A673 (cell line): ENCODE data around the gene STAB1. TPM values are rescaled to one million over a fixed set of nuclear protein-coding genes. Genes with fewer than 3 reads are reported as not detected.

Experiments used
- BruUV-seq: library from RNA; stranded (reverse); fragments of 400-500 nt; replicated peaks from 2 replicates; lab custom pipeline; 2021; lab: Mats Ljungman, UMichigan
- CTCF ChIA-PET: fragments of 300-600 bp; sonication (Branson Sonifier 250); formaldehyde crosslinking; loops from one replicate; lab custom pipeline; 2022; ENCODE audit warnings: antibody characterized with exemption; lab: Charles Lee
- POLR2A ChIA-PET: fragments of 300-600 bp; sonication (Branson Sonifier 250); formaldehyde crosslinking; loops from one replicate; lab custom pipeline; 2022; ENCODE audit warnings: antibody characterized with exemption; ENCODE audit not compliant: low non-redundant PET; lab: Charles Lee
- DNase-seq: peaks from one replicate; pipeline ENCODE4 v3.0.0-alpha.2; 2015; ENCODE audit warnings: low spot score
- H3K27ac ChIP-seq: fragments of 200-600 bp; sonication (generic); 2 replicates; pipeline ENCODE4 v1.5.1; 2016; ENCODE audit warnings: mixed run types, low read depth, mild to moderate bottlenecking, mixed read lengths, antibody characterized with exemption, low read length; ENCODE audit not compliant: poor library complexity, severe bottlenecking
- H3K27me3 ChIP-seq: fragments of 200-600 bp; sonication (generic); replicated peaks from 2 replicates; pipeline ENCODE4 v1.6.1; 2017; ENCODE audit warnings: mixed run types, low read depth, mild to moderate bottlenecking, mixed read lengths, antibody characterized with exemption, low read length; ENCODE audit not compliant: insufficient read depth, poor library complexity
- H3K36me3 ChIP-seq: fragments of 200-600 bp; sonication (generic); 2 replicates; pipeline ENCODE4 v1.6.1; 2016; ENCODE audit warnings: mixed run types, mild to moderate bottlenecking, mixed read lengths, antibody characterized with exemption, low read length; ENCODE audit not compliant: insufficient read depth, poor library complexity, severe bottlenecking
- H3K4me1 ChIP-seq: fragments of 200-600 bp; sonication (generic); 2 replicates; pipeline ENCODE4 v1.6.1; 2017; ENCODE audit warnings: mixed run types, mild to moderate bottlenecking, mixed read lengths, antibody characterized with exemption, low read length; ENCODE audit not compliant: insufficient read depth, poor library complexity, severe bottlenecking
- H3K4me3 ChIP-seq: fragments of 200-600 bp; sonication (generic); 2 replicates; pipeline ENCODE4 v1.5.1; 2016; ENCODE audit warnings: low read depth, mixed run types, mild to moderate bottlenecking, mixed read lengths, low read length; ENCODE audit not compliant: poor library complexity, severe bottlenecking
- H3K9me3 ChIP-seq: fragments of 200-600 bp; sonication (generic); 2 replicates; pipeline ENCODE4 v1.6.1; 2016; ENCODE audit warnings: mixed run types, low read depth, mild to moderate bottlenecking, mixed read lengths, antibody characterized with exemption, low read length; ENCODE audit not compliant: poor library complexity, severe bottlenecking
- CTCF ChIP-seq: fragments of 300-800, 200-600 bp; sonication (generic); conservative IDR thresholded peaks from 2 replicates; pipeline ENCODE4 v1.5.1; 2017; ENCODE audit warnings: low read depth, mild to moderate bottlenecking, antibody characterized with exemption, low read length, moderate library complexity, mixed read lengths
- EZH2 ChIP-seq: fragments of 200-600 bp; sonication (generic); IDR thresholded peaks from 2 replicates; pipeline ENCODE4 v1.6.1; 2017; ENCODE audit warnings: borderline replicate concordance, low read depth, mild to moderate bottlenecking, mixed read lengths, antibody characterized with exemption, low read length; ENCODE audit not compliant: poor library complexity, severe bottlenecking
- intact Hi-C: fragments of 100-400 bp; cut with micrococcal nuclease; formaldehyde crosslinking; loops from one replicate; pipeline ENCODE4 v1.10.0; 2022; ENCODE audit not compliant: unreplicated experiment
- total RNA-seq: library from RNA; stranded (reverse); gene quantifications from 2 replicates; pipeline ENCODE4 v1.2.3, GENCODE V29; 2021

Gene STAB1
- total RNA-seq, 1 experiment from 2014 or later: 0.41 TPM

GRCh38 chr3:52509753-52510328, 14.7 kb downstream of the STAB1 start:
- TF ChIP-seq CTCF (no peak), EZH2 (no peak)
- no TSS peak for BruUV-seq
- Histone ChIP-seq H3K27me3 (no peaks in the 10 kb centered on the region), H3K4me1 (no peaks in the 10 kb centered on the region), H3K27ac (no peak overlapping the region), H3K9me3 (no peaks in the 10 kb centered on the region), H3K4me3 (no peak overlapping the region), H3K36me3 (no peaks in the 10 kb centered on the region)
- CTCF ChIA-PET: no interaction called here
- DNase-seq: no peak
- intact Hi-C loops: no loop called here
- POLR2A ChIA-PET: no interaction called here

GRCh38 chr3:52511509-52511908, 16.4 kb downstream of the STAB1 start:
- H3K9me3 ChIP-seq: no peaks in the 10 kb centered on the region
- intact Hi-C loops: no loop called here
- DNase-seq: no peak
- H3K4me3 ChIP-seq: no peak overlapping the region
- POLR2A ChIA-PET: no interaction called here
- H3K27me3 ChIP-seq: no peaks in the 10 kb centered on the region
- H3K27ac ChIP-seq: no peak overlapping the region
- no TSS peak for BruUV-seq
- H3K4me1 ChIP-seq: no peaks in the 10 kb centered on the region
- CTCF ChIA-PET: no interaction called here
- no peak for TF ChIP-seq EZH2
- TF ChIP-seq CTCF: no peak
- H3K36me3 ChIP-seq: no peaks in the 10 kb centered on the region

- no peak for TF ChIP-seq CTCF
- TF ChIP-seq EZH2: no peak
- no peaks in the 10 kb centered on the region for H3K27me3 ChIP-seq
- POLR2A ChIA-PET: no interaction called here
- intact Hi-C loops: no loop called here
- no peaks in the 10 kb centered on the region for H3K4me1 ChIP-seq
- no TSS peak for BruUV-seq
- no peak overlapping the region for H3K27ac ChIP-seq
- no peak overlapping the region for H3K4me3 ChIP-seq
- CTCF ChIA-PET: no interaction called here
- DNase-seq: no peak
- H3K9me3 ChIP-seq: no peaks in the 10 kb centered on the region
- H3K36me3 ChIP-seq: no peaks in the 10 kb centered on the region
Measured at GRCh38 chr3:52512105-52512504, 17.0 kb downstream of the STAB1 start.
